Central memory CD8-positive, alpha-beta T cell (primary cell): ENCODE results near the gene LRRC36.

ENCODE experiments used
- ATAC-seq: fragments of 150-1000 bp; cut with Tn5 transposase; replicated peaks from 2 replicates; pipeline ENCODE4 v1.10.0; 2022; ENCODE audit warnings: mild to moderate bottlenecking, moderate FRiP score, moderate number of reproducible peaks; ENCODE audit not compliant: poor library complexity, severe bottlenecking; ENCODE audit errors: extremely low read depth
- DNase-seq, 2 donors: peaks; one replicate each; pipeline ENCODE4 v3.0.0; 2021; ENCODE audit warnings: low spot score in 2 of 2
- H3K27ac Mint-ChIP-seq: one replicate; pipeline ENCODE4 v1.8.0; 2022; ENCODE audit warnings: low read depth, mild to moderate bottlenecking, moderate library complexity, mixed read lengths
- H3K27me3 Mint-ChIP-seq: one replicate; pipeline ENCODE4 v1.8.0; 2022; ENCODE audit warnings: mixed read lengths
- H3K36me3 Mint-ChIP-seq: one replicate; pipeline ENCODE4 v1.8.0; 2022; ENCODE audit warnings: mild to moderate bottlenecking, moderate library complexity, mixed read lengths; ENCODE audit not compliant: insufficient read depth
- H3K4me1 Mint-ChIP-seq: one replicate; pipeline ENCODE4 v1.8.0; 2022; ENCODE audit warnings: mixed read lengths
- H3K4me3 Mint-ChIP-seq: one replicate; pipeline ENCODE4 v1.8.0; 2022; ENCODE audit warnings: mild to moderate bottlenecking, moderate library complexity, mixed read lengths
- H3K9me3 Mint-ChIP-seq: one replicate; pipeline ENCODE4 v1.8.0; 2022; ENCODE audit warnings: mixed read lengths

Gene LRRC36

GRCh38 chr16:67431775-67432505, 105.3 kb downstream of the LRRC36 start:
- Mint-ChIP-seq H3K27me3 (peaks cover 37% of the 10 kb centered on the region), H3K9me3 (no peaks in the 10 kb centered on the region), H3K4me1 (peaks cover 5% of the 10 kb centered on the region), H3K27ac (no peak overlapping the region), H3K36me3 (peaks cover 2% of the 10 kb centered on the region), H3K4me3 (peak overlapping the region; percentile 50)
- no peak for ATAC-seq
- no peak for DNase-seq

DNA sequence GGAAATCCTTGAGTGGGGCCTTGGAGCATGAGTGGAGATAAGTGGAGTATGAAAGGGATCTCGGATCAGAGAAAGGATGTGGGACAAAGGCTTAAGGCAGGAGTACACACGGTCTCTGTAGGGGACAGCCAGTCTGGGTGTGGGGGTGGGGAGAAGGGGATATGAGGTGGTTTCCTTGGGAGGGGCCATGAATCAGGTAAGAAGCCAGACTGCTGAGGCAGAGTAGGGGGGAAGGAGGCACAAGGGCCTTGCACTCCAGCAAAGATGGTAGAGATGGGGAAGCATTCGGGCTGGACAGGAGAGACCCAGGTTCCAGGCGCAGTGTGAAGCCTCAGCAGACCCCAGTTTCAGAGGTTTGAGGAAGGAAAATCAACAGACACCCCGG, 105.9 kb downstream of the LRRC36 start:
- peaks cover 5% of the 10 kb centered on the region for H3K4me1 Mint-ChIP-seq
- H3K27me3 Mint-ChIP-seq, result peaks cover 31% of the 10 kb centered on the region
- H3K9me3 Mint-ChIP-seq, result no peaks in the 10 kb centered on the region
- H3K27ac Mint-ChIP-seq, result no peak overlapping the region
- ATAC-seq (no peak), DNase-seq (no peak)
- peaks cover 2% of the 10 kb centered on the region for H3K36me3 Mint-ChIP-seq
- no peak overlapping the region for H3K4me3 Mint-ChIP-seq

- Mint-ChIP-seq H3K4me1 (peaks cover 5% of the 10 kb centered on the region), H3K27ac (no peak overlapping the region), H3K27me3 (peaks cover 24% of the 10 kb centered on the region), H3K4me3 (no peak overlapping the region), H3K36me3 (peaks cover 2% of the 10 kb centered on the region), H3K9me3 (no peaks in the 10 kb centered on the region)
- DNase-seq (no peak), ATAC-seq (no peak)
These were observed 106.6 kb downstream of the LRRC36 start for GRCh38 chr16:67433131-67433719.
